GM19328 (cell line): ENCODE measurements around the gene SCP2.
"Not testable (repeated sequence)": the region's sequence is repeated elsewhere in the genome, so short reads cannot be mapped to it uniquely, and the experiment has no call there.

Experiments
- ATAC-seq: cut with Tn5 transposase; IDR thresholded peaks from one replicate; pipeline ENCODE4 v1.9.1; 2021; ENCODE audit warnings: mild to moderate bottlenecking, moderate library complexity; ENCODE audit not compliant: unreplicated experiment

SCP2 gene

GRCh38 chr1:52916241-52916975, 10.7 kb upstream of the SCP2 start:
- ATAC-seq, result no peak

GRCh38 chr1:52917156-52917555, 9.9 kb upstream of the SCP2 start:
- ATAC-seq, result no peak

- ATAC-seq, result no peak
These were observed 9.5 kb upstream of the SCP2 start for GRCh38 chr1:52917581-52917980.

- ATAC-seq, result no peak
These were observed 8.9 kb upstream of the SCP2 start for GRCh38 chr1:52918201-52918600.

- no peak for ATAC-seq
These were observed 7.9 kb upstream of the SCP2 start for GRCh38 chr1:52919051-52919722.

GRCh38 chr1:52919723-52920483, 7.2 kb upstream of the SCP2 start:
- ATAC-seq, result no peak

GRCh38 chr1:52920791-52921291, 6.2 kb upstream of the SCP2 start:
- no peak for ATAC-seq

GRCh38 chr1:52925571-52926005, 1.5 kb upstream of the SCP2 start:
- ATAC-seq, result no peak

- ATAC-seq, result no peak
These were observed 238 bp upstream of the SCP2 start for GRCh38 chr1:52926864-52927211.

- no peak for ATAC-seq
These were observed 934 bp downstream of the SCP2 start for GRCh38 chr1:52928015-52928404.

GRCh38 chr1:52929019-52929418, 1.9 kb downstream of the SCP2 start:
- ATAC-seq, result no peak

- ATAC-seq, result no peak
These were observed 10.5 kb downstream of the SCP2 start for GRCh38 chr1:52937433-52938182.

- no peak for ATAC-seq
These were observed 11.0 kb downstream of the SCP2 start for GRCh38 chr1:52938183-52938451.

GRCh38 chr1:52943876-52944416, 16.9 kb downstream of the SCP2 start:
- ATAC-seq, result no peak

- ATAC-seq, result no peak
These were observed 17.5 kb downstream of the SCP2 start for GRCh38 chr1:52944566-52944965.

- ATAC-seq, result no peak
These were observed 20.4 kb downstream of the SCP2 start for GRCh38 chr1:52947490-52947889.

GRCh38 chr1:52949602-52950001, 22.5 kb downstream of the SCP2 start:
- ATAC-seq, result not testable (repeated sequence)

GRCh38 chr1:52952112-52952511, 25.0 kb downstream of the SCP2 start:
- no peak for ATAC-seq

GRCh38 chr1:52955129-52955970, 28.3 kb downstream of the SCP2 start:
- ATAC-seq, result no peak

- no peak for ATAC-seq
These were observed 36.0 kb downstream of the SCP2 start for GRCh38 chr1:52963101-52963500.
